Endothelial cell of umbilical vein (primary cell): ENCODE results near the gene GMNN. TPM values are rescaled to one million over a fixed set of nuclear protein-coding genes. Genes with fewer than 3 reads are reported as not detected.
"Not testable (repeated sequence)": the region's sequence is repeated elsewhere in the genome, so short reads cannot be mapped to it uniquely, and the experiment has no call there.

Experiments
- BruUV-seq: library from RNA; stranded (reverse); fragments of 400-500 nt; replicated peaks from 2 replicates; lab custom pipeline; 2021; lab: Mats Ljungman, UMichigan
- CTCF ChIA-PET: fragments of 300-600, 350-600 bp; sonication (Branson Sonifier 250); formaldehyde crosslinking; loops from one replicate; lab custom pipeline; 2021; ENCODE audit warnings: antibody characterized with exemption, inconsistent platforms; lab: Charles Lee
- POLR2A ChIA-PET: fragments of 300-600, 350-600 bp; sonication (Branson Sonifier 250); formaldehyde crosslinking; loops from one replicate; lab custom pipeline; 2021; ENCODE audit warnings: antibody characterized with exemption, inconsistent platforms; lab: Charles Lee
- DNase-seq: peaks from one replicate; pipeline ENCODE4 v3.0.0-alpha.2; 2011; ENCODE audit warnings: low read depth, low spot score
- FAIRE-seq: peaks from 2 replicates; lab custom pipeline; 2011; peaks lifted over from hg19 to GRCh38; lab: Jason Lieb, UNC
- H2AFZ ChIP-seq: 2 replicates; pipeline ENCODE4 v1.6.0; 2012; ENCODE audit warnings: low read depth, low read length, control low read depth, inconsistent platforms
- H3K27ac ChIP-seq: 2 replicates; pipeline ENCODE4 v1.5.1; 2011; ENCODE audit warnings: low read depth, mild to moderate bottlenecking, control low read depth, low read length, moderate library complexity; ENCODE audit not compliant: insufficient read depth
- H3K27me3 ChIP-seq, 2 experiments: 2 replicates each; pipeline versions ENCODE4 v1.6.0 to v1.6.1; 2011; ENCODE audit warnings: low read length in 2 of 2, mixed read lengths in 1 of 2; ENCODE audit not compliant: control insufficient read depth in 2 of 2, insufficient read depth in 2 of 2
- H3K36me3 ChIP-seq, 2 experiments: 2 replicates in 1 of 2; 3 replicates in 1 of 2; pipeline ENCODE4 v1.5.1; 2011; ENCODE audit warnings: low read length in 2 of 2, mild to moderate bottlenecking in 1 of 2, moderate library complexity in 1 of 2; ENCODE audit not compliant: control insufficient read depth in 2 of 2, insufficient read depth in 2 of 2; ENCODE audit errors: extremely low read depth in 1 of 2
- H3K4me1 ChIP-seq: 3 replicates; pipeline ENCODE4 v1.5.1; 2011; ENCODE audit warnings: mild to moderate bottlenecking, low read length; ENCODE audit not compliant: control insufficient read depth, insufficient read depth; ENCODE audit errors: extremely low read depth
- H3K4me2 ChIP-seq: 2 replicates; pipeline ENCODE4 v1.6.1; 2011; ENCODE audit warnings: low read length, control low read depth, mixed read lengths; ENCODE audit not compliant: insufficient read depth
- H3K4me3 ChIP-seq, 3 experiments: fragments of 200-600 bp in 1 of 3; sonication (generic), shearing (Covaris generic) in 1 of 3; replicated peaks in 1 of 3; 2 replicates each; pipeline ENCODE4 v1.5.1; 2011 to 2016; ENCODE audit warnings: control low read depth in 3 of 3, low read length in 3 of 3, mild to moderate bottlenecking in 2 of 3, inconsistent platforms in 1 of 3, low read depth in 1 of 3, moderate library complexity in 1 of 3; ENCODE audit not compliant: insufficient read depth in 1 of 3
- H3K79me2 ChIP-seq: 2 replicates; pipeline ENCODE4 v1.6.0; 2012; ENCODE audit warnings: low read length, inconsistent platforms; ENCODE audit not compliant: control insufficient read depth, insufficient read depth
- H3K9ac ChIP-seq: replicated peaks from 2 replicates; pipeline ENCODE3; 2011; ENCODE audit warnings: low read length, control low read depth; ENCODE audit not compliant: insufficient read depth; ENCODE audit errors: extremely low read depth
- H3K9me1 ChIP-seq: replicated peaks from 3 replicates; pipeline ENCODE4 v1.6.0; 2011; ENCODE audit warnings: mild to moderate bottlenecking, low read length; ENCODE audit not compliant: control insufficient read depth, insufficient read depth; ENCODE audit errors: extremely low read depth
- H3K9me3 ChIP-seq: replicated peaks from 2 replicates; pipeline ENCODE4 v1.5.1; 2012; ENCODE audit warnings: low read length, inconsistent platforms; ENCODE audit not compliant: control insufficient read depth, insufficient read depth
- H4K20me1 ChIP-seq: replicated peaks from 2 replicates; pipeline ENCODE3; 2011; ENCODE audit warnings: mild to moderate bottlenecking, low read length; ENCODE audit not compliant: control insufficient read depth, insufficient read depth; ENCODE audit errors: extremely low read depth
- CTCF ChIP-seq, 2 donors: IDR thresholded peaks; 1 replicate in 1 of 2; 2 replicates in 1 of 2; pipeline ENCODE4 v1.5.1; 2011; ENCODE audit warnings: low read length in 2 of 2, mild to moderate bottlenecking in 2 of 2, moderate library complexity in 2 of 2, control low read depth in 1 of 2, inconsistent platforms in 1 of 2, low read depth in 1 of 2; ENCODE audit not compliant: insufficient read depth in 1 of 2; ENCODE audit errors: extremely low read depth in 1 of 2
- EZH2 ChIP-seq: IDR thresholded peaks from 2 replicates; pipeline ENCODE4 v1.6.1; 2012; ENCODE audit warnings: borderline replicate concordance, low read depth, mild to moderate bottlenecking, moderate library complexity, low read length, inconsistent platforms; ENCODE audit not compliant: severe bottlenecking
- FOS ChIP-seq: IDR thresholded peaks from 2 replicates; pipeline ENCODE4 v1.6.1; 2011; ENCODE audit warnings: mild to moderate bottlenecking, low read length, moderate library complexity, borderline replicate concordance; ENCODE audit not compliant: insufficient read depth
- GATA2 ChIP-seq: IDR thresholded peaks from 2 replicates; pipeline ENCODE4 v1.7.0; 2011; ENCODE audit warnings: low read depth, mild to moderate bottlenecking, moderate library complexity, mixed read lengths, low read length; ENCODE audit not compliant: insufficient read length, insufficient read depth
- JUN ChIP-seq: IDR thresholded peaks from 2 replicates; pipeline ENCODE4 v1.6.1; 2011; ENCODE audit warnings: borderline replicate concordance, low read depth; ENCODE audit not compliant: insufficient read length, insufficient read depth
- MYC ChIP-seq: IDR thresholded peaks from one replicate; pipeline ENCODE4 v1.6.1; 2011; ENCODE audit warnings: mild to moderate bottlenecking, low read depth, low read length
- POLR2A ChIP-seq: IDR thresholded peaks from 2 replicates; pipeline ENCODE4 v1.6.1; 2012; ENCODE audit warnings: low read depth, mild to moderate bottlenecking, control low read depth, low read length
- POLR2AphosphoS5 ChIP-seq: IDR thresholded peaks from 2 replicates; pipeline ENCODE4 v1.6.1; 2012; ENCODE audit warnings: low read depth, mild to moderate bottlenecking, control low read depth, low read length, moderate library complexity; ENCODE audit not compliant: insufficient read depth
- dilution Hi-C: fragments of 300-500 bp; cut with MboI; formaldehyde crosslinking; loops from one replicate; pipeline ENCODE4 v1.15.0; 2019; ENCODE audit warnings: low sequenced_read_pairs; ENCODE audit not compliant: extremely low pct_ligation_motif_present
- intact Hi-C: fragments of 100-400 bp; cut with micrococcal nuclease; formaldehyde crosslinking; loops from one replicate; pipeline ENCODE4 v1.10.0; 2022
- polyA plus RNA-seq, 4 experiments: library from polyadenylated mRNA; depleted of rRNA in 3 of 4; stranded (reverse) in 3 of 4; unstranded in 1 of 4; fragments of >200 nt; gene quantifications; 2 replicates each; pipeline versions ENCODE4 v1.2.1 to v1.2.3, GENCODE V29; 2011 to 2012; ENCODE audit warnings: missing spikeins in 1 of 4
- total RNA-seq: library from RNA; stranded (reverse); gene quantifications from 2 replicates; pipeline ENCODE4 v1.2.3, GENCODE V29; 2021
- TF ChIP-seq, protein P1 (sequence below): IDR thresholded peaks from 2 replicates; pipeline ENCODE4 v1.6.1; 2011; ENCODE audit not compliant: insufficient read depth, insufficient read length

GMNN gene
- total and polyA plus RNA-seq, 2 donors (not counting 3 experiments of a cell fraction or from before 2014, with no cell fraction given): 25.4 to 52.6 TPM

DNA sequence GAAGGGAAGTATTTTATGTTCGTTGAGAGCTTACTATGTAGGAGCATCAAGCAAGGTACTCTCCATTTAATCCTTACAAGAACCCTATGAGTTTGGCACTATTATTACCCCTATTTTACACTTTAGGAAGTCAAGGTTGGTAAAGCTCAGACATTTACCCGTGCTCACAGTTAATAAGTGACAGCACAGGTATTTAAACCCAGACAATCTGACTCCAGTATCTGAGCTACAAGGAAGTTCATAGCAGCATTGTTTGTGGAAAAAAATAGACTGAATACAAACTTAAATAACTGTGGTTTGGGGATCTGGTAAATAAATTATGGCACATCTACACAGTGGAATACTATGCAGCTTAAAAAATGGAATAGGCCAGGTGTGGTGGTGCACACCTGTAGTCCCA lies 21.2 kb upstream of the GMNN start:
- ChIA-PET POLR2A (no interaction called here), CTCF (interaction anchor here (0.8 kb wide), 1 partner anchor 172 kb away, joined by 3 read pairs; no protein-coding TSS in a partner anchor)
- dilution Hi-C loops: no loop called here
- Histone ChIP-seq H3K36me3 (no peaks in the 10 kb centered on the region), H3K4me2 (no peak overlapping the region), H3K9me1 (no peaks in the 10 kb centered on the region), H4K20me1 (no peaks in the 10 kb centered on the region), H3K4me3 (no peak overlapping the region), H2AFZ (no peak overlapping the region), H3K27me3 (peaks cover 0 to 2% of the 10 kb centered on the region in 2 experiments), H3K27ac (no peak overlapping the region), H3K79me2 (no peaks in the 10 kb centered on the region), H3K9ac (no peak overlapping the region), H3K9me3 (no peaks in the 10 kb centered on the region), H3K4me1 (no peaks in the 10 kb centered on the region)
- no TSS peak for BruUV-seq
- no peak for DNase-seq
- intact Hi-C loops: no loop called here
- FAIRE-seq: no peak
- TF ChIP-seq, protein P1, sequence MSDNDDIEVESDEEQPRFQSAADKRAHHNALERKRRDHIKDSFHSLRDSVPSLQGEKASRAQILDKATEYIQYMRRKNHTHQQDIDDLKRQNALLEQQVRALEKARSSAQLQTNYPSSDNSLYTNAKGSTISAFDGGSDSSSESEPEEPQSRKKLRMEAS: no peak
- TF ChIP-seq JUN (no peak), CTCF (IDR thresholded peaks at IDR 0.05; ENCODE audit: extremely low read depth in 1 of 2, insufficient read depth in 1 of 2, low read depth in 1 of 2, low read length in 2 of 2) (no peak), FOS (no peak), MYC (no peak), GATA2 (no peak), EZH2 (no peak), POLR2A (no peak), POLR2AphosphoS5 (no peak)

DNA sequence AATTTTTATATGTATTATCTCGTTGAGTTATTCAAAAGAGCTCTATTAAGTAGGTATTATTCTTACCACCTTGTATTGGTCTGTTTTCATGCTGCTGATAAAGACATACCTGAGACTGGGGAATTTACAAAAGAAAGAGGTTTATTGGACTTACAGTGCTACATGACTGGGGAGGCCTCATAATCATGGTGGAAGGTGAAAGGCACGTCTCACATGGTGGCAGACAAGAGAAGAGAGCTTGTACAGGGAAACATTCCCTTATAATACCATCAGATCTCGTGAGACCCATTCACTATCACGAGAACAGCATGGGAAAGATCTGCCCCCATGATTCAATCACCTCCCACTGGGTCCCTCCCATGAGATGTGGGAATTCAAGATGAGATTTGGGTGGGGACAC lies 20.4 kb upstream of the GMNN start:
- BruUV-seq, FAIRE-seq: not testable (repeated sequence)

More for the DNA sequence above, 20.4 kb upstream of the GMNN start:
- dilution Hi-C loops, H3K36me3 ChIP-seq, H3K9me1 ChIP-seq, H4K20me1 ChIP-seq, intact Hi-C loops, CTCF ChIA-PET, H3K9me3 ChIP-seq, H3K79me2 ChIP-seq, H3K4me1 ChIP-seq, POLR2A ChIA-PET, H3K4me3 ChIP-seq, H3K27me3 ChIP-seq, H2AFZ ChIP-seq, DNase-seq, H3K4me2 ChIP-seq, H3K9ac ChIP-seq, H3K27ac ChIP-seq: not testable (repeated sequence)
